Neutrophil (primary cell): ENCODE results near the gene TNS3.

ENCODE experiments used
- H3K27ac ChIP-seq: fragments of 200-600 bp; sonication (generic); 2 replicates; pipeline ENCODE4 v1.5.1; 2016; ENCODE audit warnings: mild to moderate bottlenecking, moderate library complexity
- H3K27me3 ChIP-seq: fragments of 200-600 bp; sonication (generic); 2 replicates; pipeline ENCODE4 v1.6.0; 2016; ENCODE audit warnings: mild to moderate bottlenecking
- H3K36me3 ChIP-seq: fragments of 200-600 bp; sonication (generic); 2 replicates; pipeline ENCODE4 v1.5.1; 2017
- H3K4me1 ChIP-seq, 2 experiments: fragments of 200-600 bp in 1 of 2; sonication (generic) in 1 of 2; 1 replicate in 1 of 2; 2 replicates in 1 of 2; pipeline versions ENCODE4 v1.5.1 to v1.6.1; 2013 to 2016; ENCODE audit warnings: low read depth in 1 of 2, low read length in 1 of 2, mild to moderate bottlenecking in 1 of 2, moderate library complexity in 1 of 2; ENCODE audit not compliant: control insufficient read depth in 1 of 2, insufficient read depth in 1 of 2
- H3K4me3 ChIP-seq, 2 experiments: fragments of 200-600 bp in 1 of 2; sonication (generic) in 1 of 2; 1 replicate in 1 of 2; 2 replicates in 1 of 2; pipeline ENCODE4 v1.5.1; 2013 to 2016; ENCODE audit warnings: low read depth in 1 of 2, low read length in 1 of 2, mild to moderate bottlenecking in 1 of 2, moderate library complexity in 1 of 2
- H3K9me3 ChIP-seq: fragments of 200-600 bp; sonication (generic); 2 replicates; pipeline ENCODE4 v1.5.1; 2016
- CTCF ChIP-seq: fragments of 200-600 bp; sonication (generic); IDR thresholded peaks from 2 replicates; pipeline ENCODE4 v1.5.1; 2016; ENCODE audit warnings: antibody characterized with exemption

Gene TNS3

GRCh38 chr7:47369736-47370135 is 212.2 kb downstream of the TNS3 start:
- H3K27me3 ChIP-seq = no peaks in the 10 kb centered on the region
- no peaks in the 10 kb centered on the region for H3K9me3 ChIP-seq
- TF ChIP-seq CTCF = no peak
- no peaks in the 10 kb centered on the region for H3K4me1 ChIP-seq
- no peak overlapping the region for H3K27ac ChIP-seq
- H3K36me3 ChIP-seq = no peaks in the 10 kb centered on the region
- no peak overlapping the region for H3K4me3 ChIP-seq

- Histone ChIP-seq H3K9me3 (no peaks in the 10 kb centered on the region), H3K4me1 (no peaks in the 10 kb centered on the region), H3K27me3 (no peaks in the 10 kb centered on the region), H3K27ac (no peak overlapping the region), H3K4me3 (no peak overlapping the region), H3K36me3 (no peaks in the 10 kb centered on the region)
- no peak for TF ChIP-seq CTCF
Measured at GRCh38 chr7:47368190-47368812, 213.6 kb downstream of the TNS3 start.

- no peak for TF ChIP-seq CTCF
- no peaks in the 10 kb centered on the region for H3K9me3 ChIP-seq
- no peaks in the 10 kb centered on the region for H3K4me1 ChIP-seq
- H3K27ac ChIP-seq = no peak overlapping the region
- no peaks in the 10 kb centered on the region for H3K36me3 ChIP-seq
- H3K4me3 ChIP-seq = no peak overlapping the region
- H3K27me3 ChIP-seq = no peaks in the 10 kb centered on the region
Measured at GRCh38 chr7:47367369-47367768, 214.5 kb downstream of the TNS3 start.

- Histone ChIP-seq H3K4me3 (no peak overlapping the region), H3K36me3 (no peaks in the 10 kb centered on the region), H3K9me3 (no peaks in the 10 kb centered on the region), H3K27ac (no peak overlapping the region), H3K4me1 (no peaks in the 10 kb centered on the region), H3K27me3 (no peaks in the 10 kb centered on the region)
- TF ChIP-seq CTCF = no peak
Measured at GRCh38 chr7:47366960-47367359, 215.0 kb downstream of the TNS3 start.

GRCh38 chr7:47366211-47366610 is 215.7 kb downstream of the TNS3 start:
- H3K36me3 ChIP-seq = no peaks in the 10 kb centered on the region

More at GRCh38 chr7:47366211-47366610, 215.7 kb downstream of the TNS3 start:
- no peak for TF ChIP-seq CTCF
- H3K4me1 ChIP-seq = no peaks in the 10 kb centered on the region
- no peak overlapping the region for H3K4me3 ChIP-seq
- no peaks in the 10 kb centered on the region for H3K9me3 ChIP-seq
- no peaks in the 10 kb centered on the region for H3K27me3 ChIP-seq
- H3K27ac ChIP-seq = no peak overlapping the region
